PC-3 (cell line): ENCODE data around the gene PLAGL1.

Source experiments
- EZH2 ChIP-seq: fragments of 300-600 bp; sonication (generic); IDR thresholded peaks from one replicate; pipeline ENCODE4 v1.6.1; 2017; ENCODE audit warnings: antibody characterized with exemption, mild to moderate bottlenecking, low read length; ENCODE audit not compliant: unreplicated experiment
- EZH2phosphoT487 ChIP-seq: fragments of 300-600 bp; sonication (generic); IDR thresholded peaks from 2 replicates; pipeline ENCODE4 v1.6.1; 2018; ENCODE audit warnings: mild to moderate bottlenecking, antibody characterized with exemption, low read length, borderline replicate concordance
- TF ChIP-seq, protein P1 (sequence below): fragments of 300-600 bp; sonication (generic); conservative IDR thresholded peaks from 2 replicates; pipeline ENCODE4 v1.5.1; 2017; ENCODE audit warnings: antibody characterized with exemption, low read depth, mild to moderate bottlenecking, low read length

DNA sequence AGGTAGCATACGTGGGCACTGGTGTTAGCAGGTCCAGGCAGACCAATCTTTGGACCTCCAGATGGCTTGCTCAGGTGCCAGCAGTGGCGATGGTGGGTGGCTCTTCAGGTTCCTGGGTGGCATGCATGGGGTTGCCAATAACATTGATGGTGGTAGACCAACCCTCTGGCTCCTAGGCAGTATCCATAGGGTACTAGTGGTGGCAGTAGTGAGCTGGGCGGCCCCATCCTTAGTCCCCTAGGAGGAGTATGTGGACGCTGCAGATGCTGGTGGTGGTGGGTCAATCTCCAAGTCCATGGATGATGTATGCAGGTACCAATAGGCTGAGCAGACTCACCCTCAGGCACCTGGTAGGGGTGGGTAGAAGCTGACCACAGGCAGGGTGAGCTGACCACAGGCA lies 73.2 kb downstream of the PLAGL1 start:
- TF ChIP-seq, protein P1, sequence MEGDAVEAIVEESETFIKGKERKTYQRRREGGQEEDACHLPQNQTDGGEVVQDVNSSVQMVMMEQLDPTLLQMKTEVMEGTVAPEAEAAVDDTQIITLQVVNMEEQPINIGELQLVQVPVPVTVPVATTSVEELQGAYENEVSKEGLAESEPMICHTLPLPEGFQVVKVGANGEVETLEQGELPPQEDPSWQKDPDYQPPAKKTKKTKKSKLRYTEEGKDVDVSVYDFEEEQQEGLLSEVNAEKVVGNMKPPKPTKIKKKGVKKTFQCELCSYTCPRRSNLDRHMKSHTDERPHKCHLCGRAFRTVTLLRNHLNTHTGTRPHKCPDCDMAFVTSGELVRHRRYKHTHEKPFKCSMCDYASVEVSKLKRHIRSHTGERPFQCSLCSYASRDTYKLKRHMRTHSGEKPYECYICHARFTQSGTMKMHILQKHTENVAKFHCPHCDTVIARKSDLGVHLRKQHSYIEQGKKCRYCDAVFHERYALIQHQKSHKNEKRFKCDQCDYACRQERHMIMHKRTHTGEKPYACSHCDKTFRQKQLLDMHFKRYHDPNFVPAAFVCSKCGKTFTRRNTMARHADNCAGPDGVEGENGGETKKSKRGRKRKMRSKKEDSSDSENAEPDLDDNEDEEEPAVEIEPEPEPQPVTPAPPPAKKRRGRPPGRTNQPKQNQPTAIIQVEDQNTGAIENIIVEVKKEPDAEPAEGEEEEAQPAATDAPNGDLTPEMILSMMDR: no peak
- TF ChIP-seq EZH2phosphoT487 (no peak), EZH2 (no peak)
